Epithelial cell of proximal tubule (primary cell): ENCODE results near the gene MRPL22. TPM values are rescaled to one million over a fixed set of nuclear protein-coding genes. Genes with fewer than 3 reads are reported as not detected.

ENCODE experiments used
- DNase-seq: peaks from one replicate; pipeline ENCODE4 v3.0.0-alpha.2; 2011; ENCODE audit warnings: low read depth
- H3K4me3 ChIP-seq: 2 replicates; pipeline ENCODE4 v1.5.1; 2011; ENCODE audit warnings: low read depth, mild to moderate bottlenecking, low read length
- total RNA-seq: library from RNA; depleted of rRNA; stranded (reverse); fragments of >200 nt; gene quantifications from 2 replicates; pipeline ENCODE4 v1.2.3, GENCODE V29; 2015
- TF ChIP-seq, protein P1 (sequence below): conservative IDR thresholded peaks from 2 replicates; pipeline ENCODE4 v1.5.1; 2012; ENCODE audit warnings: low read depth, mild to moderate bottlenecking, low read length

MRPL22 gene
- total RNA-seq, 1 donor from 2014 or later: 20.3 TPM

DNA sequence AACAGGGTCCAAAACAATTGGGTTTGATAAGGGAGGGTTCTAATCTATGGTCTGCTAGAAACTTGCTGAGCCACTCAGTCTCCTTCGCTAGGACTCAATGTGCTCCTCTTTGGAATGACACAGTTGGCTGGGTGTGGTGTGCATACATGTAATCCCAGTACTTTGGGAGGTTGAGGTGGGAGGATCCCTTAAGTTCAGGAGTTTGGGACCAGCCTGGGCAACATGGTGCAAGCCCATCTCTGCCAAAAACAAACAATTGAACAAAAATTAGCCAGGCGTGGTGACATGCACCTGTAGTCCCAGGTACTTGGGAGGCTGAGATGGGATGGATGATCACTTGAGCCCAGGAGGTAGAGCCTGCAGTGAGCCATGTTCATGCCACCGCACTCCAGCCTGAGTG is 70.0 kb downstream of the MRPL22 start:
- TF ChIP-seq, protein P1, sequence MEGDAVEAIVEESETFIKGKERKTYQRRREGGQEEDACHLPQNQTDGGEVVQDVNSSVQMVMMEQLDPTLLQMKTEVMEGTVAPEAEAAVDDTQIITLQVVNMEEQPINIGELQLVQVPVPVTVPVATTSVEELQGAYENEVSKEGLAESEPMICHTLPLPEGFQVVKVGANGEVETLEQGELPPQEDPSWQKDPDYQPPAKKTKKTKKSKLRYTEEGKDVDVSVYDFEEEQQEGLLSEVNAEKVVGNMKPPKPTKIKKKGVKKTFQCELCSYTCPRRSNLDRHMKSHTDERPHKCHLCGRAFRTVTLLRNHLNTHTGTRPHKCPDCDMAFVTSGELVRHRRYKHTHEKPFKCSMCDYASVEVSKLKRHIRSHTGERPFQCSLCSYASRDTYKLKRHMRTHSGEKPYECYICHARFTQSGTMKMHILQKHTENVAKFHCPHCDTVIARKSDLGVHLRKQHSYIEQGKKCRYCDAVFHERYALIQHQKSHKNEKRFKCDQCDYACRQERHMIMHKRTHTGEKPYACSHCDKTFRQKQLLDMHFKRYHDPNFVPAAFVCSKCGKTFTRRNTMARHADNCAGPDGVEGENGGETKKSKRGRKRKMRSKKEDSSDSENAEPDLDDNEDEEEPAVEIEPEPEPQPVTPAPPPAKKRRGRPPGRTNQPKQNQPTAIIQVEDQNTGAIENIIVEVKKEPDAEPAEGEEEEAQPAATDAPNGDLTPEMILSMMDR: no peak
- H3K4me3 ChIP-seq: no peak overlapping the region
- no peak for DNase-seq

DNA sequence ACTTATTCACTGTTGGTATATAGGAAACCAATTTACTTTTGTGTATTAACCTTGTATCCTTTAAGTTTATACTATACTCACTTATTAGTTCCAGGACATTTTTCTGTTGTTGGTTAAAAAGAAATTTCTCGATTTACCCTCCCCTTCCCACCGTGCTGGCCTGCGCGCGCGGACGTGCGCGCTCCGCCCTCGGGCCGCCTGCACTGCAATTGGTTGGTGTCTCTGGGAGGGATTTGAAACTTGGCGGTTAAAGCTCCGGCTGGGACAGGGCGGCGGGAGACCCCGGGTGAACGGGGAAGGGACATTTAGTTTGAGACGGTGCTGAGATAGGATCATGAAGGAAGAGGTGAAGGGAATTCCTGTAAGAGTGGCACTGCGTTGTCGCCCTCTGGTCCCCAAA is 72.7 kb downstream of the MRPL22 start, which contains the start of gene KIF4B:
Gene KIF4B (plus strand): TSS at position 230 of the 400 bp plus-strand sequence. CDS start 105 bp downstream, at position 335.
- DNase-seq: no peak
- H3K4me3 ChIP-seq: no peak within 1 kb of the TSS
- TF ChIP-seq, protein P1: no peak

DNA sequence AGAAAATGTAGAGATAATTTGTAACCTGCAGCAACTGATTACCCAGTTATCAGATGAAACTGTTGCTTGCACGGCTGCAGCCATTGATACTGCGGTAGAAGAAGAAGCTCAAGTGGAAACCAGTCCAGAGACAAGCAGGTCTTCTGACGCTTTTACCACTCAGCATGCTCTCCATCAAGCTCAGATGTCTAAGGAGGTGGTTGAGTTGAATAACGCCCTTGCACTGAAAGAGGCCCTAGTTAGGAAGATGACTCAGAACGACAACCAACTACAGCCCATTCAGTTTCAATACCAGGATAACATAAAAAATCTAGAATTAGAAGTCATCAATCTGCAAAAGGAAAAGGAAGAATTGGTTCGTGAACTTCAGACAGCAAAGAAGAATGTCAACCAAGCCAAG is 74.4 kb downstream of the MRPL22 start:
- TF ChIP-seq, protein P1: no peak

DNA sequence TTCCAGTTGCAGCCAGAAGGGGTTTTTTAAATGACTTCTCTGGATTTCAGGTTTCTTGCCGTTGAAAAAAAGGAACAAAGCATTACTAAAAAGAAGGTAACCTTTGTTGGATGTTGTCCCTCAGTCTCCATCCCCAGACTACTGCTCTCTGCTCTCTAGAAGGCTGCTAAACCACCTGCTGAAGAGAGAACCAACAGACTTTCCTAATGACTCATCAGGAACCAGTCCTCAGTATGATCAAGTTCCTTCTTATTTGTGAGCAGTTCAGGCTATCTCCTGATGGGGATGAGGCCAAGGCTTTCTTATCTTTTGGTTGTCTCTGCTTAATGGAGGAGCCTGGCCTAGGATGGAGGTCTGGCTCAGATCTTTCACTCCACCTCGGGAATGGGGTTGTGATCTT is 76.7 kb downstream of the MRPL22 start:
- TF ChIP-seq, protein P1: no peak
- no peak for DNase-seq

More for the DNA sequence above, 74.4 kb downstream of the MRPL22 start:
- H3K4me3 ChIP-seq: no peak overlapping the region
- DNase-seq: no peak

More for the DNA sequence above, 76.7 kb downstream of the MRPL22 start:
- no peak overlapping the region for H3K4me3 ChIP-seq

Other genes starting within 250 kb of the MRPL22 start
- 106 and 111 TPM in 2 replicates for gene LARP1, start 185.7 kb upstream of the MRPL22 start, total RNA-seq
- 0.52 and 0.72 TPM in 2 replicates for gene FAXDC2, start 90.5 kb upstream of the MRPL22 start, total RNA-seq
- 59.5 and 74.7 TPM in 2 replicates for gene CNOT8, start 82.4 kb upstream of the MRPL22 start, total RNA-seq
- 13.0 and 22.6 TPM in 2 replicates for gene GEMIN5, start 2.9 kb upstream of the MRPL22 start, total RNA-seq
- gene KIF4B, start 72.7 kb downstream of the MRPL22 start, total RNA-seq: not detected in 2 replicates